Transverse colon (tissue), 4 donors: ENCODE data around the gene PLAGL1. TPM values are rescaled to one million over a fixed set of nuclear protein-coding genes. Genes with fewer than 3 reads are reported as not detected.
A peak's percentile ranks its signal among the peaks of the same experiment; 100 is the strongest.

ENCODE experiments used
- DNase-seq: peaks from one replicate; pipeline ENCODE4 v3.0.0-alpha.2; 2019
- H3K27ac ChIP-seq, 4 donors: fragments of 200-600 bp; sonication (generic); 2 replicates each; pipeline ENCODE4 v1.5.1; 2016 to 2018; ENCODE audit warnings: inconsistent platforms in 4 of 4
- H3K27me3 ChIP-seq: fragments of 200-600 bp; sonication (generic); 2 replicates; pipeline ENCODE4 v1.5.1; 2017; ENCODE audit warnings: inconsistent platforms
- H3K36me3 ChIP-seq, 4 donors: fragments of 200-600 bp; sonication (generic); 2 replicates each; pipeline ENCODE4 v1.5.1; 2017 to 2019; ENCODE audit warnings: inconsistent platforms in 4 of 4
- H3K4me1 ChIP-seq, 4 donors: fragments of 200-600 bp; sonication (generic); 2 replicates each; pipeline ENCODE4 v1.5.1; 2017 to 2020; ENCODE audit warnings: inconsistent platforms in 4 of 4
- H3K4me3 ChIP-seq, 4 donors: fragments of 200-600 bp; sonication (generic); 1 replicate in 1 of 4; 2 replicates in 3 of 4; pipeline versions ENCODE4 v1.5.1 to v1.6.1; 2017 to 2019; ENCODE audit warnings: inconsistent platforms in 4 of 4
- H3K9me3 ChIP-seq, 2 donors: fragments of 200-600 bp; sonication (generic); 2 replicates each; pipeline ENCODE4 v1.5.1; 2017 to 2019; ENCODE audit warnings: inconsistent platforms in 2 of 2
- CTCF ChIP-seq, 5 experiments: fragments of 200-600 bp in 3 of 5; fragments of 450-650 bp in 2 of 5; sonication (generic) in 3 of 5; IDR thresholded peaks; 1 replicate in 2 of 5; 2 replicates in 3 of 5; pipeline ENCODE4 v1.5.1; 2016 to 2017; ENCODE audit warnings: antibody characterized with exemption in 5 of 5, inconsistent platforms in 3 of 5, mild to moderate bottlenecking in 2 of 5, moderate library complexity in 1 of 5
- EP300 ChIP-seq: sonication (generic); formaldehyde crosslinking; IDR thresholded peaks from one replicate; pipeline ENCODE4 v1.6.1; 2017; ENCODE audit warnings: antibody characterized with exemption, low read depth
- POLR2A ChIP-seq: fragments of 450-650 bp; IDR thresholded peaks from one replicate; pipeline ENCODE4 v1.6.1; 2016; ENCODE audit warnings: antibody characterized with exemption, mild to moderate bottlenecking, moderate library complexity
- POLR2AphosphoS5 ChIP-seq, 3 donors: sonication (generic); formaldehyde crosslinking; IDR thresholded peaks; one replicate each; pipeline ENCODE4 v1.6.1; 2016; ENCODE audit warnings: antibody characterized with exemption in 3 of 3
- WGBS, 2 donors: methylation state at CpG; one replicate each; pipeline ENCODE4 v1.1.5; 2018; ENCODE audit warnings: low coverage in 1 of 2; 5-methylcytosine and 5-hydroxymethylcytosine counted together
- in situ Hi-C, 4 donors: fragments of 200-750 bp; cut with MboI; loops; one replicate each; pipeline versions ENCODE4 v1.15.0 to v1.15.1; 2017; ENCODE audit warnings: low sequenced_read_pairs in 3 of 4, low pct_ligation_motif_present in 1 of 4, low pct_unique_long_range_greater_than_20kb in 1 of 4
- intact Hi-C: fragments of 100-400 bp; cut with DNase I; formaldehyde crosslinking; loops from one replicate; pipeline ENCODE4 v1.15.1; 2023; ENCODE audit warnings: low total_unique reads
- total RNA-seq, 4 donors: library from RNA; depleted of rRNA; stranded (reverse); fragments of >200 nt; gene quantifications; one replicate each; pipeline ENCODE4 v1.1.0, GENCODE V29; 2016

PLAGL1 gene
- total RNA-seq, 4 donors from 2014 or later: 45.3 to 133 (median 50.4) TPM

- H3K27ac ChIP-seq: peak overlapping the region; percentile 77 to 87 (median 84)
- H3K27me3 ChIP-seq: no peaks in the 10 kb centered on the region
- no peak for DNase-seq
- intact Hi-C loops (loop anchor here (2.0 kb wide), 1 partner anchor 434 kb away; no protein-coding TSS in a partner anchor), in situ Hi-C loops (loop anchor here in 1 of 4 donors (10.0 kb wide), 1 partner anchor 64 kb away; no protein-coding TSS in a partner anchor)
- H3K9me3 ChIP-seq: no peaks in the 10 kb centered on the region
- no peak for TF ChIP-seq POLR2A
- TF ChIP-seq POLR2AphosphoS5 (IDR thresholded peaks at IDR 0.05): no peak
- TF ChIP-seq CTCF (IDR thresholded peaks at IDR 0.05): no peak
- no peak for TF ChIP-seq EP300
- H3K4me3 ChIP-seq: peak overlapping the region in 1 of 4 donors; percentile 67
- H3K36me3 ChIP-seq: no peaks in the 10 kb centered on the region
- peaks cover 0 to 20% (median 6%) of the 10 kb centered on the region in 4 donors for H3K4me1 ChIP-seq
- WGBS, 2 donors: 87 to 88% methylated on average over 9 of the region's 9 CpGs
Measured at GRCh38 chr6:144008846-144009245, 787 bp upstream of the PLAGL1 start.

- WGBS, 2 donors: 52 to 55% methylated on average over 15 to 35 of the region's 52 CpGs
Measured at GRCh38 chr6:144007478-144008119, 460 bp downstream of the PLAGL1 start.

GRCh38 chr6:144006736-144007477 is 1.2 kb downstream of the PLAGL1 start:
- peak; percentile 10 for DNase-seq
- TF ChIP-seq EP300 (no peak), POLR2AphosphoS5 (IDR thresholded peaks at IDR 0.05) (no peak), POLR2A (no peak), CTCF (IDR thresholded peaks at IDR 0.05) (no peak)
- in situ Hi-C loops: loop anchor here in 1 of 4 donors (10.0 kb wide), 1 partner anchor 62 kb away; no protein-coding TSS in a partner anchor

More at GRCh38 chr6:144007478-144008119, 460 bp downstream of the PLAGL1 start:
- TF ChIP-seq POLR2AphosphoS5 (IDR thresholded peaks at IDR 0.05) (no peak), CTCF (IDR thresholded peaks at IDR 0.05) (no peak), POLR2A (no peak), EP300 (no peak)
- in situ Hi-C loops: loop anchor here in 1 of 4 donors (10.0 kb wide), 1 partner anchor 63 kb away; no protein-coding TSS in a partner anchor
- H3K4me3 ChIP-seq: peak overlapping the region; percentile 37 to 69 (median 63)
- peak; percentile 11 for DNase-seq
- intact Hi-C loops: loop anchor here (2.0 kb wide), 1 partner anchor 433 kb away; no protein-coding TSS in a partner anchor
- peak overlapping the region; percentile 77 to 87 (median 84) for H3K27ac ChIP-seq
- H3K36me3 ChIP-seq: no peaks in the 10 kb centered on the region
- peaks cover 0 to 15% (median 6%) of the 10 kb centered on the region in 4 donors for H3K4me1 ChIP-seq
- no peaks in the 10 kb centered on the region for H3K9me3 ChIP-seq
- no peaks in the 10 kb centered on the region for H3K27me3 ChIP-seq

DNA sequence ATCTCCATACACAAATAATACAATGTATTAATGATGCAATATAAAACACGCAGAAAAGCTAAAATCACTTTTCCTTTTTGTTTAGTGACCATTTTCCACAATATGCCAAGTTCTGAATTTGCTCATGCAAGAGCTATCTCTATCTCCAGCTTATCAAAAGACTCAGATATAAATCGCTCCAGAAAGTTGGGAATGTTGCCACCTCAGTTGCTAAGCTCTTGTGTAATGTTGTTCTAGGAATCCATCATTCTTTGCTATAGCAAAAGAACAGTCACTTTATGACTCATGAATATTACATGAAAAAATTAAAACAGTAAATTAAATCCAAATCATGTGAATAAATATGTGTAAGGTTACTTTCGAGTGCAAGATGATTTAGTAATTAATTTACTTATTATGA is 8.7 kb downstream of the PLAGL1 start:
- in situ Hi-C loops: no loop called here
- H3K36me3 ChIP-seq: no peaks in the 10 kb centered on the region
- H3K27me3 ChIP-seq: no peaks in the 10 kb centered on the region
- H3K9me3 ChIP-seq: no peaks in the 10 kb centered on the region
- no peak overlapping the region for H3K27ac ChIP-seq
- intact Hi-C loops: no loop called here
- WGBS, 2 donors: 82 to 95% methylated on average over 3 of the region's 3 CpGs
- TF ChIP-seq EP300 (no peak), CTCF (IDR thresholded peaks at IDR 0.05) (no peak), POLR2A (no peak), POLR2AphosphoS5 (IDR thresholded peaks at IDR 0.05) (no peak)
- H3K4me3 ChIP-seq: no peak overlapping the region
- no peak for DNase-seq
- H3K4me1 ChIP-seq: peaks cover 0 to 6% (median 1%) of the 10 kb centered on the region in 4 donors

More at GRCh38 chr6:144006736-144007477, 1.2 kb downstream of the PLAGL1 start:
- Histone ChIP-seq H3K36me3 (no peaks in the 10 kb centered on the region), H3K27me3 (no peaks in the 10 kb centered on the region), H3K4me1 (peaks cover 0 to 15% (median 6%) of the 10 kb centered on the region in 4 donors), H3K4me3 (peak overlapping the region; percentile 37 to 69 (median 63)), H3K27ac (peak overlapping the region; percentile 77 to 87 (median 84)), H3K9me3 (no peaks in the 10 kb centered on the region)
- 53 to 66% methylated on average over 11 to 21 of the region's 21 CpGs for WGBS, 2 donors
- intact Hi-C loops: no loop called here
